Measurements from ENCODE around the gene TMEM183A. TPM values are rescaled to one million over a fixed set of nuclear protein-coding genes. Genes with fewer than 3 reads are reported as not detected.

TMEM183A gene
- total RNA-seq, 1 experiment from 2014 or later = 64.7 TPM

DNA sequence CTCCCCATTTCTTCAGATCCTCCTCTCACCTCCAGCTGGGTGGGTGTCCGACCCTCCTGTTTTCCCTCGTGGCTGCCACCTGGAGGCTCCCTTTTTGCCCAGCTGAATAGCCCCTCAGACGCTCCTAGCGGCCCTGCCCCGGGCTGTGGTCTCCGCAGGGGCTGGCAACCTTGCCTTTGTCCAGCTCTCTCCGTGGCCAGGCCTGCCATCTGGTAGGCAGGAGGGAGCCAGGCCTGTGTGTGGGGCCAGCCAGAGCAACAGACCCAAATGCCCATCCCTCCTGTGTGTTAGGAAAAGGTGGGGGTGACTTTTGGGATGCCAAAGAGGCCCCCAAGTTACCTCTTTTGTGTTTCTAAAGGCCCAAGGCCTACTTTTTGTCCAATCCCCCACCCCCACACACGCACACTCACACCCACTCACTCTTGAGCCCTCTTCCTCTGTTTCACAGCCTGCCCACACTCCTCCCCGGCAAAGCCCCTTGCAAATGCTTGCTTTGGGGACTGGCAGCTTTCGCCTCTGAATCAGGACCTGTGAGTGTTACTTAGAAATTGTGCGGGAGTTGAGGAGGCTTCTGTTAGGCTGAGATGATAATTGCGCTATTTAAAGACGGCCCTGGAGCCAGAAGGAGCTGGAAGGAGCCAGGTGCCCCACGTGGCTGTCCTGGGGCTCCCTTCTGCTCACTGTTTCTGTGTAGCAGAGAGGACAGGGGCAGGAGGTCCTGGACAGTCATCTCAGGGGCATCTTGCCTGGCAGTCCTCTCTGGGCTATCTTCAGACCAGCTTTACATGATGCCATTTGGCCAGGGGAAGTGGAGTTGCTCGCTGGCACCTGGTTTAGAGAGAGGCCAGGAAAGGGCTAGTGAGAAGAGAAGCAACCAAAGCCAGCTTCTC is 28.2 kb downstream of the TMEM183A start:
- no peak for DNase-seq (ENCODE audit: low read depth, low spot score)
- CTCF ChIA-PET = interaction anchor here (1.3 to 3.7 kb wide), 5 partner anchors 82 to 235 kb away, joined by 4 to 43 read pairs (median 5); no protein-coding TSS in a partner anchor
- no peaks in the 10 kb centered on the region for H3K9me2 ChIP-seq (ENCODE audit: insufficient read depth)
- H3K4me2 ChIP-seq (ENCODE audit: low read length) = no peak overlapping the region
- H3K36me3 ChIP-seq (ENCODE audit: control insufficient read depth in 1 of 2, insufficient read depth in 2 of 2, low read length in 2 of 2) = no peaks in the 10 kb centered on the region
- no peak overlapping the region for H3K4me3 ChIP-seq (replicated peaks in 1 of 2; ENCODE audit: low read depth in 1 of 2, low read length in 2 of 2)
- peaks cover 0 to 9% of the 10 kb centered on the region in 2 experiments; a peak in 2 of 4 replicates for H3K4me1 ChIP-seq (ENCODE audit: control insufficient read depth in 1 of 2, insufficient read depth in 2 of 2, low read length in 2 of 2)
- intact Hi-C loops (cut with micrococcal nuclease) = no loop called here
- H2AFZ ChIP-seq (ENCODE audit: low read depth, low read length, poor library complexity, severe bottlenecking) = no peak overlapping the region
- no peak overlapping the region for H3K9ac ChIP-seq (ENCODE audit: low read length)
- H4K20me1 ChIP-seq (ENCODE audit: insufficient read depth) = no peaks in the 10 kb centered on the region
- H3K27ac ChIP-seq (ENCODE audit: low read depth, low read length) = no peak overlapping the region
- ATAC-seq = no peak
- no peaks in the 10 kb centered on the region for H3K9me3 ChIP-seq (ENCODE audit: control insufficient read depth in 1 of 2, insufficient read depth in 1 of 2, low read depth in 1 of 2, low read length in 2 of 2)
- no TSS peak for BruUV-seq (replicated peaks)
- TF ChIP-seq YY1 (IDR thresholded peaks at IDR 0.05; ENCODE audit: extremely low read depth, insufficient replicate concordance, low read depth, low read length) (no peak), MAX (IDR thresholded peaks at IDR 0.05) (no peak), FOSL1 (IDR thresholded peaks at IDR 0.05; ENCODE audit: low read depth) (no peak), ELF1 (IDR thresholded peaks at IDR 0.05; ENCODE audit: borderline replicate concordance, low read depth) (no peak), SIN3A (IDR thresholded peaks at IDR 0.05; ENCODE audit: low read depth) (no peak)
- TF ChIP-seq, protein P1, sequence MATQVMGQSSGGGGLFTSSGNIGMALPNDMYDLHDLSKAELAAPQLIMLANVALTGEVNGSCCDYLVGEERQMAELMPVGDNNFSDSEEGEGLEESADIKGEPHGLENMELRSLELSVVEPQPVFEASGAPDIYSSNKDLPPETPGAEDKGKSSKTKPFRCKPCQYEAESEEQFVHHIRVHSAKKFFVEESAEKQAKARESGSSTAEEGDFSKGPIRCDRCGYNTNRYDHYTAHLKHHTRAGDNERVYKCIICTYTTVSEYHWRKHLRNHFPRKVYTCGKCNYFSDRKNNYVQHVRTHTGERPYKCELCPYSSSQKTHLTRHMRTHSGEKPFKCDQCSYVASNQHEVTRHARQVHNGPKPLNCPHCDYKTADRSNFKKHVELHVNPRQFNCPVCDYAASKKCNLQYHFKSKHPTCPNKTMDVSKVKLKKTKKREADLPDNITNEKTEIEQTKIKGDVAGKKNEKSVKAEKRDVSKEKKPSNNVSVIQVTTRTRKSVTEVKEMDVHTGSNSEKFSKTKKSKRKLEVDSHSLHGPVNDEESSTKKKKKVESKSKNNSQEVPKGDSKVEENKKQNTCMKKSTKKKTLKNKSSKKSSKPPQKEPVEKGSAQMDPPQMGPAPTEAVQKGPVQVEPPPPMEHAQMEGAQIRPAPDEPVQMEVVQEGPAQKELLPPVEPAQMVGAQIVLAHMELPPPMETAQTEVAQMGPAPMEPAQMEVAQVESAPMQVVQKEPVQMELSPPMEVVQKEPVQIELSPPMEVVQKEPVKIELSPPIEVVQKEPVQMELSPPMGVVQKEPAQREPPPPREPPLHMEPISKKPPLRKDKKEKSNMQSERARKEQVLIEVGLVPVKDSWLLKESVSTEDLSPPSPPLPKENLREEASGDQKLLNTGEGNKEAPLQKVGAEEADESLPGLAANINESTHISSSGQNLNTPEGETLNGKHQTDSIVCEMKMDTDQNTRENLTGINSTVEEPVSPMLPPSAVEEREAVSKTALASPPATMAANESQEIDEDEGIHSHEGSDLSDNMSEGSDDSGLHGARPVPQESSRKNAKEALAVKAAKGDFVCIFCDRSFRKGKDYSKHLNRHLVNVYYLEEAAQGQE (IDR thresholded peaks at IDR 0.05; ENCODE audit: low read depth) = no peak
- no peaks in the 10 kb centered on the region for H3K79me2 ChIP-seq (ENCODE audit: insufficient read depth, low read length)
- no peaks in the 10 kb centered on the region for H3K27me3 ChIP-seq (ENCODE audit: insufficient read depth, low read length)
- POLR2A ChIA-PET = no interaction called here
- RAD21 ChIA-PET (ENCODE audit: low non-redundant PET in 1 of 2, low total read pairs in 2 of 2, uncharacterized antibody in 2 of 2, unreplicated experiment in 2 of 2) = interaction anchor here in 1 of 2 experiments (1.4 kb wide), 1 partner anchor 233 kb away, joined by 4 read pairs; no protein-coding TSS in a partner anchor
